HL-60 (cell line): ENCODE data around the gene ZC3H12C.

Source experiments
- DNase-seq, 2 experiments: peaks; one replicate each; pipeline ENCODE4 v3.0.0-alpha.2; 2010 to 2020; ENCODE audit warnings: low read depth in 1 of 2, low spot score in 1 of 2
- H3K27ac ChIP-seq: fragments of 250-450 bp; sonication (Bioruptor Pico); replicated peaks from 2 replicates; pipeline ENCODE4 v1.5.1; 2020; ENCODE audit warnings: mild to moderate bottlenecking, moderate library complexity
- H3K27me3 ChIP-seq: fragments of 250-450 bp; sonication (Bioruptor Pico); 2 replicates; pipeline ENCODE4 v1.5.1; 2021; ENCODE audit warnings: mild to moderate bottlenecking, moderate library complexity; ENCODE audit not compliant: insufficient read depth, poor library complexity, severe bottlenecking
- H3K4me3 ChIP-seq: replicated peaks from 2 replicates; pipeline ENCODE4 v1.5.1; 2011; ENCODE audit warnings: mild to moderate bottlenecking, control low read depth, low read length; ENCODE audit not compliant: insufficient read depth
- CTCF ChIP-seq: IDR thresholded peaks from one replicate; pipeline ENCODE4 v1.5.1; 2011; ENCODE audit warnings: low read length, control low read depth, inconsistent platforms; ENCODE audit not compliant: insufficient read depth
- GABPA ChIP-seq: IDR thresholded peaks from 2 replicates; pipeline ENCODE4 v1.6.1; 2012; ENCODE audit warnings: low read depth
- POLR2AphosphoS5 ChIP-seq: IDR thresholded peaks from 2 replicates; pipeline ENCODE4 v1.6.1; 2012; ENCODE audit warnings: low read depth
- REST ChIP-seq: IDR thresholded peaks from 2 replicates; pipeline ENCODE4 v1.6.1; 2012; ENCODE audit warnings: low read depth; ENCODE audit not compliant: insufficient replicate concordance
- SPI1 ChIP-seq: IDR thresholded peaks from 2 replicates; pipeline ENCODE4 v1.6.1; 2012; ENCODE audit warnings: low read depth, mild to moderate bottlenecking, borderline replicate concordance

Gene ZC3H12C

GRCh38 chr11:110174645-110175310 is 81.6 kb downstream of the ZC3H12C start:
- no peak overlapping the region for H3K4me3 ChIP-seq
- no peaks in the 10 kb centered on the region for H3K27me3 ChIP-seq
- no peak for DNase-seq
- H3K27ac ChIP-seq = no peak overlapping the region
- TF ChIP-seq GABPA (no peak), POLR2AphosphoS5 (no peak), SPI1 (no peak), CTCF (no peak), REST (no peak)

GRCh38 chr11:110176366-110177085 is 83.3 kb downstream of the ZC3H12C start:
- H3K27me3 ChIP-seq = no peaks in the 10 kb centered on the region
- no peak for TF ChIP-seq POLR2AphosphoS5
- TF ChIP-seq CTCF = no peak
- no peak for TF ChIP-seq REST
- no peak for DNase-seq
- H3K27ac ChIP-seq = no peak overlapping the region
- H3K4me3 ChIP-seq = no peak overlapping the region

DNA sequence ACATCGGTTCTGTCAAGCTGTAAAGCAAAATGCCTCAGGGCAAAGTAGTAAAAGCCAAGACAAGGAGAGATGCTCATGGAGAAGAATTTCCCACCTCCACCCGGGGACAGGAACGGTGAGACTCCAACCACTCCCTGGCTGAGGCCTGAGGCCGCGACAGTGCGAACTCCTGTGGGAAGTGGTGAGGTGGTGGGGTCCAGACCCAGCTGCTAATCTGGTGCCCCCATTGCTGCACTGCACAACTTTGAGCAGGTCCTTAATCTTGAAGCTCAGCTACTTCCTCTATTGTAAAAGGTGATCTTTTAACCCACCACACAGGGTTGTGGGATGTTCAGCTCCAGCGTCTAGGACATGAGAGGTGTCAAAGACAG is 83.9 kb downstream of the ZC3H12C start:
- no peak overlapping the region for H3K4me3 ChIP-seq
- TF ChIP-seq SPI1 = no peak
- no peak for TF ChIP-seq POLR2AphosphoS5
- no peak for TF ChIP-seq REST
- TF ChIP-seq GABPA = no peak
- TF ChIP-seq CTCF = no peak
- H3K27me3 ChIP-seq = no peaks in the 10 kb centered on the region
- DNase-seq = no peak
- no peak overlapping the region for H3K27ac ChIP-seq
